Liver (tissue), 9 donors: ENCODE data around the gene OSER1. TPM values are rescaled to one million over a fixed set of nuclear protein-coding genes. Genes with fewer than 3 reads are reported as not detected.

ENCODE experiments used
- DNase-seq: peaks from one replicate; pipeline ENCODE4 v3.0.0-alpha.2; 2017; ENCODE audit warnings: low spot score
- H3K27ac ChIP-seq, 2 donors: one replicate each; pipeline ENCODE4 v1.7.0; 2013; ENCODE audit warnings: inconsistent platforms in 2 of 2, low read length in 2 of 2, control low read depth in 1 of 2, low read depth in 1 of 2, mild to moderate bottlenecking in 1 of 2
- H3K27me3 ChIP-seq, 4 donors: one replicate each; pipeline versions ENCODE4 v1.6.1 to v1.7.0; 2013; ENCODE audit warnings: low read length in 3 of 4, inconsistent platforms in 1 of 4, mild to moderate bottlenecking in 1 of 4, moderate library complexity in 1 of 4; ENCODE audit not compliant: control insufficient read depth in 4 of 4, insufficient read depth in 4 of 4
- H3K36me3 ChIP-seq, 4 donors: one replicate each; pipeline versions ENCODE4 v1.6.1 to v1.7.0; 2013; ENCODE audit warnings: low read length in 3 of 4, mild to moderate bottlenecking in 3 of 4, low read depth in 1 of 4, moderate library complexity in 1 of 4; ENCODE audit not compliant: control insufficient read depth in 4 of 4, insufficient read depth in 3 of 4
- H3K4me1 ChIP-seq, 4 donors: one replicate each; pipeline versions ENCODE4 v1.6.1 to v1.7.0; 2013; ENCODE audit warnings: low read length in 3 of 4, mild to moderate bottlenecking in 3 of 4, moderate library complexity in 1 of 4; ENCODE audit not compliant: control insufficient read depth in 4 of 4, insufficient read depth in 4 of 4
- H3K4me3 ChIP-seq, 3 donors: one replicate each; pipeline versions ENCODE4 v1.6.1 to v1.7.0; 2013; ENCODE audit warnings: low read length in 3 of 3, control low read depth in 1 of 3, low read depth in 1 of 3, mild to moderate bottlenecking in 1 of 3
- H3K9ac ChIP-seq, 2 donors: one replicate each; pipeline ENCODE4 v1.7.0; 2013; ENCODE audit warnings: low read length in 2 of 2, mild to moderate bottlenecking in 2 of 2, moderate library complexity in 2 of 2, control low read depth in 1 of 2, low read depth in 1 of 2
- H3K9me3 ChIP-seq, 4 donors: one replicate each; pipeline versions ENCODE4 v1.6.1 to v1.7.0; 2013; ENCODE audit warnings: low read length in 3 of 4; ENCODE audit not compliant: control insufficient read depth in 4 of 4
- CTCF ChIP-seq: fragments of 150-350 bp; IDR thresholded peaks from 2 replicates; pipeline ENCODE4 v1.5.1; 2017; ENCODE audit warnings: improper control_type of control experiment, low read depth, low read length; ENCODE audit not compliant: missing input control
- EGR1 ChIP-seq, 2 donors: IDR thresholded peaks; 2 replicates each; pipeline ENCODE4 v1.6.1; 2016 to 2018; ENCODE audit warnings: antibody characterized with exemption in 2 of 2, low read depth in 2 of 2
- FOXA2 ChIP-seq: IDR thresholded peaks from 2 replicates; pipeline ENCODE4 v1.6.1; 2016; ENCODE audit warnings: antibody characterized with exemption
- GABPA ChIP-seq, 2 donors: IDR thresholded peaks in 1 of 2; conservative IDR thresholded peaks in 1 of 2; 2 replicates each; pipeline ENCODE4 v1.6.1; 2016; ENCODE audit warnings: antibody characterized with exemption in 2 of 2, mild to moderate bottlenecking in 1 of 2, moderate library complexity in 1 of 2
- HNF4A ChIP-seq, 2 donors: conservative IDR thresholded peaks; 2 replicates each; pipeline ENCODE4 v1.6.1; 2016; ENCODE audit warnings: antibody characterized with exemption in 2 of 2, mild to moderate bottlenecking in 2 of 2
- HNF4G ChIP-seq: IDR thresholded peaks from 2 replicates; pipeline ENCODE4 v1.6.1; 2016; ENCODE audit warnings: antibody characterized with exemption
- JUND ChIP-seq, 2 donors: IDR thresholded peaks; 2 replicates each; pipeline ENCODE4 v1.6.1; 2016; ENCODE audit warnings: antibody characterized with exemption in 2 of 2
- MAX ChIP-seq: IDR thresholded peaks from 2 replicates; pipeline ENCODE4 v1.6.1; 2016; ENCODE audit warnings: antibody characterized with exemption
- NR2F2 ChIP-seq: IDR thresholded peaks from 2 replicates; pipeline ENCODE4 v1.6.1; 2016; ENCODE audit warnings: antibody characterized with exemption
- RAD21 ChIP-seq, 2 donors: IDR thresholded peaks; 2 replicates each; pipeline ENCODE4 v1.6.1; 2016; ENCODE audit warnings: antibody characterized with exemption in 2 of 2, mild to moderate bottlenecking in 2 of 2
- REST ChIP-seq: IDR thresholded peaks from 2 replicates; pipeline ENCODE4 v1.6.1; 2016; ENCODE audit warnings: antibody characterized with exemption, mild to moderate bottlenecking
- RXRA ChIP-seq, 2 donors: IDR thresholded peaks; 2 replicates each; pipeline ENCODE4 v1.6.1; 2017 to 2018; ENCODE audit warnings: antibody characterized with exemption in 2 of 2, mild to moderate bottlenecking in 1 of 2
- SP1 ChIP-seq: IDR thresholded peaks from 2 replicates; pipeline ENCODE4 v1.6.1; 2018; ENCODE audit warnings: antibody characterized with exemption, mild to moderate bottlenecking
- YY1 ChIP-seq: IDR thresholded peaks from 2 replicates; pipeline ENCODE4 v1.6.1; 2016; ENCODE audit warnings: antibody characterized with exemption, mild to moderate bottlenecking
- ZBTB33 ChIP-seq: IDR thresholded peaks from 2 replicates; pipeline ENCODE4 v1.6.1; 2016; ENCODE audit warnings: antibody characterized with exemption
- WGBS: extraction: QIAGEN DNeasy Blood & Tissue Kit; methylation state at CpG from one replicate; pipeline ENCODE4 v1.1.7; 2013; 5-methylcytosine and 5-hydroxymethylcytosine counted together
- polyA plus RNA-seq, 2 donors: library from polyadenylated mRNA; stranded (reverse) in 1 of 2; unstranded in 1 of 2; fragments of 200-250 nt in 1 of 2; fragments of >200 nt in 1 of 2; fragmentation: Nextera tagmentation in 1 of 2; extraction: Ambion mirVana in 1 of 2; gene quantifications; one replicate each; pipeline versions ENCODE4 v1.2.1 to v1.2.3, GENCODE V29; 2013 to 2015
- total RNA-seq, 2 donors: library from RNA; depleted of rRNA; stranded (reverse); fragments of >200 nt; gene quantifications; one replicate each; pipeline ENCODE4 v1.2.3, GENCODE V29; 2014
- TF ChIP-seq, protein P1 (sequence below): IDR thresholded peaks from 2 replicates; pipeline ENCODE4 v1.6.1; 2016; ENCODE audit warnings: antibody characterized with exemption
- donor health status: healthy.
- donor health status: healthy.
- donor health status: healthy.
- donor health status: healthy.
- donor health status: healthy.

The OSER1 gene
- total and polyA plus RNA-seq, 4 donors = 12.6 to 20.2 (median 14.6) TPM

- no peaks in the 10 kb centered on the region for H3K4me1 ChIP-seq
- H3K4me3 ChIP-seq = no peak overlapping the region
- no peak for DNase-seq
- H3K36me3 ChIP-seq = no peaks in the 10 kb centered on the region
- TF ChIP-seq ZBTB33 = no peak
- TF ChIP-seq HNF4G = no peak
- TF ChIP-seq HNF4A (conservative IDR thresholded peaks at IDR 0.05) = no peak
- no peak for TF ChIP-seq FOXA2
- no peak for TF ChIP-seq GABPA (IDR thresholded peaks at IDR 0.05 in 1 of 2, conservative IDR thresholded peaks at IDR 0.05 in 1 of 2)
- TF ChIP-seq, protein P1, sequence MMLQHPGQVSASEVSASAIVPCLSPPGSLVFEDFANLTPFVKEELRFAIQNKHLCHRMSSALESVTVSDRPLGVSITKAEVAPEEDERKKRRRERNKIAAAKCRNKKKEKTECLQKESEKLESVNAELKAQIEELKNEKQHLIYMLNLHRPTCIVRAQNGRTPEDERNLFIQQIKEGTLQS = no peak
- TF ChIP-seq RAD21 (IDR thresholded peaks at IDR 0.05) = no peak
- TF ChIP-seq YY1 = no peak
- TF ChIP-seq SP1 = no peak
- TF ChIP-seq CTCF = no peak
- no peak for TF ChIP-seq MAX
- no peak for TF ChIP-seq RXRA (IDR thresholded peaks at IDR 0.05)
- TF ChIP-seq JUND (IDR thresholded peaks at IDR 0.05) = no peak
- TF ChIP-seq REST = no peak
- TF ChIP-seq NR2F2 = no peak
- TF ChIP-seq EGR1 (IDR thresholded peaks at IDR 0.05; ENCODE audit: low read depth in 2 of 2) = no peak
- H3K27ac ChIP-seq = no peak overlapping the region
- H3K9ac ChIP-seq = no peak overlapping the region
- peaks cover 0 to 5% (median 0%) of the 10 kb centered on the region in 4 donors for H3K27me3 ChIP-seq
- WGBS = 57% methylated on average over 7 of the region's 7 CpGs
- H3K9me3 ChIP-seq = no peaks in the 10 kb centered on the region
Observed at GRCh38 chr20:44154521-44155001, 56.0 kb downstream of the OSER1 start.

- Histone ChIP-seq H3K27ac (no peak overlapping the region), H3K9ac (no peak overlapping the region), H3K4me1 (no peaks in the 10 kb centered on the region), H3K4me3 (no peak overlapping the region), H3K36me3 (no peaks in the 10 kb centered on the region), H3K9me3 (no peaks in the 10 kb centered on the region), H3K27me3 (peaks cover 0 to 5% (median 0%) of the 10 kb centered on the region in 4 donors)
- no peak for DNase-seq
- TF ChIP-seq HNF4A (conservative IDR thresholded peaks at IDR 0.05) = no peak
- WGBS = 62% methylated on average over 6 of the region's 6 CpGs
Observed at GRCh38 chr20:44153636-44154043, 56.9 kb downstream of the OSER1 start.
